Activated CD8-positive, alpha-beta memory T cell treated with anti-CD3 and anti-CD28 coated beads, Interleukin-2, amount 50 U/mL, for 24 hours (primary cell): ENCODE measurements around the gene GPR34.
"Not testable (repeated sequence)": the region's sequence is repeated elsewhere in the genome, so short reads cannot be mapped to it uniquely, and the experiment has no call there.

ENCODE experiments used
- DNase-seq: peaks from one replicate; pipeline ENCODE4 v3.0.0-alpha.2; 2020; ENCODE audit errors: extremely low read depth

GPR34 gene

GRCh38 chrX:41693024-41693423, 4.3 kb downstream of the GPR34 start:
- DNase-seq, result no peak

GRCh38 chrX:41695426-41695825, 6.7 kb downstream of the GPR34 start:
- DNase-seq, result no peak

GRCh38 chrX:41703574-41704029, 14.8 kb downstream of the GPR34 start:
- DNase-seq, result no peak

- no peak for DNase-seq
Measured at GRCh38 chrX:41705042-41705441, 16.3 kb downstream of the GPR34 start.

- DNase-seq, result no peak
Measured at GRCh38 chrX:41705680-41706374, 17.1 kb downstream of the GPR34 start.

- no peak for DNase-seq
Measured at GRCh38 chrX:41707218-41707617, 18.4 kb downstream of the GPR34 start.

GRCh38 chrX:41708486-41708885, 19.7 kb downstream of the GPR34 start:
- no peak for DNase-seq

GRCh38 chrX:41711021-41711667, 22.4 kb downstream of the GPR34 start:
- DNase-seq, result no peak

GRCh38 chrX:41716222-41716621, 27.4 kb downstream of the GPR34 start:
- DNase-seq, result no peak

- no peak for DNase-seq
Measured at GRCh38 chrX:41716767-41717473, 28.1 kb downstream of the GPR34 start.

- DNase-seq, result no peak
Measured at GRCh38 chrX:41718481-41719235, 29.9 kb downstream of the GPR34 start.

- not testable (repeated sequence) for DNase-seq
Measured at GRCh38 chrX:41719610-41720009, 30.8 kb downstream of the GPR34 start.

GRCh38 chrX:41720125-41720779, 31.5 kb downstream of the GPR34 start:
- no peak for DNase-seq

- no peak for DNase-seq
Measured at GRCh38 chrX:41721590-41721989, 32.8 kb downstream of the GPR34 start.

- DNase-seq, result no peak
Measured at GRCh38 chrX:41722214-41722613, 33.4 kb downstream of the GPR34 start.

GRCh38 chrX:41722816-41723618, 34.2 kb downstream of the GPR34 start:
- DNase-seq, result no peak

- no peak for DNase-seq
Measured at GRCh38 chrX:41723826-41724225, 35.1 kb downstream of the GPR34 start, which contains the start of gene GPR82. Gene GPR82, plus strand, starts transcription at chrX:41724181. Its CDS starts 2,846 bp downstream, at chrX:41727027.

- DNase-seq, result no peak
Measured at GRCh38 chrX:41728125-41728524, 39.4 kb downstream of the GPR34 start.

- DNase-seq, result no peak
Measured at GRCh38 chrX:41730081-41730480, 41.3 kb downstream of the GPR34 start.

GRCh38 chrX:41732260-41732659, 43.5 kb downstream of the GPR34 start:
- DNase-seq, result no peak

- DNase-seq, result no peak
Measured at GRCh38 chrX:41733939-41734338, 45.2 kb downstream of the GPR34 start.
